NCI-H1436 treated with DMSO at 0.1 percent for 48 hours (cell line): Measurements from ENCODE around the gene CYBB.
"Not testable (repeated sequence)": the region's sequence is repeated elsewhere in the genome, so short reads cannot be mapped to it uniquely, and the experiment has no call there.

Experiments used
- DNase-seq: peaks from one replicate; lab custom pipeline; 2025; lab: John Stamatoyannopoulos, UW

Gene CYBB

GRCh38 chrX:37779857-37780256, at the start of gene CYBB:
TSS of gene CYBB (plus strand) at chrX:37780059. CDS start at chrX:37780078, 19 bp downstream.
- no peak for DNase-seq

- no peak for DNase-seq
These were observed 34.5 kb upstream of the CYBB start for GRCh38 chrX:37745354-37745753.

GRCh38 chrX:37745835-37746217, 34.0 kb upstream of the CYBB start:
- no peak for DNase-seq

- no peak for DNase-seq
These were observed 33.5 kb upstream of the CYBB start for GRCh38 chrX:37746218-37746941.

GRCh38 chrX:37746951-37747350, 32.9 kb upstream of the CYBB start:
- no peak for DNase-seq

GRCh38 chrX:37752281-37752680, 27.6 kb upstream of the CYBB start:
- no peak for DNase-seq

- DNase-seq, result no peak
These were observed 26.9 kb upstream of the CYBB start for GRCh38 chrX:37752936-37753335.

- no peak for DNase-seq
These were observed 26.5 kb upstream of the CYBB start for GRCh38 chrX:37753384-37753783.

- DNase-seq, result no peak
These were observed 25.3 kb upstream of the CYBB start for GRCh38 chrX:37754516-37754915.

GRCh38 chrX:37755025-37755424, 24.8 kb upstream of the CYBB start:
- DNase-seq, result no peak

GRCh38 chrX:37757082-37757481, 22.8 kb upstream of the CYBB start:
- DNase-seq, result no peak

- DNase-seq, result no peak
These were observed 20.5 kb upstream of the CYBB start for GRCh38 chrX:37759351-37759750.

- no peak for DNase-seq
These were observed 19.9 kb upstream of the CYBB start for GRCh38 chrX:37759878-37760418.

GRCh38 chrX:37763400-37763799, 16.5 kb upstream of the CYBB start:
- DNase-seq, result no peak

- no peak for DNase-seq
These were observed 14.4 kb upstream of the CYBB start for GRCh38 chrX:37765507-37765906.

- DNase-seq, result no peak
These were observed 12.4 kb upstream of the CYBB start for GRCh38 chrX:37767430-37767829.

GRCh38 chrX:37768866-37769265, 11.0 kb upstream of the CYBB start:
- DNase-seq, result not testable (repeated sequence)

GRCh38 chrX:37776283-37776986, 3.4 kb upstream of the CYBB start:
- DNase-seq, result no peak

- no peak for DNase-seq
These were observed 2.9 kb upstream of the CYBB start for GRCh38 chrX:37776987-37777325.

- no peak for DNase-seq
These were observed 1.2 kb downstream of the CYBB start for GRCh38 chrX:37781081-37781480.

- DNase-seq, result no peak
These were observed 2.0 kb downstream of the CYBB start for GRCh38 chrX:37781814-37782213.

- no peak for DNase-seq
These were observed 2.5 kb downstream of the CYBB start for GRCh38 chrX:37782359-37782758.

- no peak for DNase-seq
These were observed 3.4 kb downstream of the CYBB start for GRCh38 chrX:37783305-37783704.

- no peak for DNase-seq
These were observed 5.7 kb downstream of the CYBB start for GRCh38 chrX:37785569-37785968.
